HTR-8/SVneo (cell line): ENCODE data around the gene PPP6R3.
"Not testable (repeated sequence)": the region's sequence is repeated elsewhere in the genome, so short reads cannot be mapped to it uniquely, and the experiment has no call there.

ENCODE experiments used
- DNase-seq: peaks from one replicate; pipeline ENCODE4 v3.0.0; 2011; ENCODE audit warnings: low spot score, mixed read lengths; ENCODE audit not compliant: insufficient read length
- FAIRE-seq: peaks from 2 replicates; lab custom pipeline; 2011; peaks lifted over from hg19 to GRCh38; lab: Jason Lieb, UNC

PPP6R3 gene

GRCh38 chr11:68632802-68633201, 172.2 kb downstream of the PPP6R3 start:
- FAIRE-seq (peak; percentile 75), DNase-seq (peak; percentile 83)

DNA sequence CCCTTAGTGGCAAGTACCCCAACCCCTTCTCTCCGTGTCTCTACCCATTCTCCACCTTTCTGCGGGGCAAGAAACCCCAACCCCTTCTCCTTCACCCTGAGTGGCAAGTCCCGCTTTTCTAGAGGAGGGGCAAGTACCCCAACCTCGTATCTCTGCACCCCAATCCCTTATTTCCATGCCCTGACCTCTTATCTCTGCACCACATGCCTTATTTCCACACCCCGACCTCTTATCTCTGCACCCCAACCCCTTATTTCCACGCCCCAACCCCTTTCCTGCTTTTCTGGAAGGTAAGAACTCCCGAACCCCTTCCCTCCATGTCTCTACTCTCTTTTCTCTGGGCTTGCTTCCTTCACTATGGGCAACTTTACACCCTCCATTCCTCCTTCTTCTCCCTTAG, 174.1 kb downstream of the PPP6R3 start:
- FAIRE-seq, DNase-seq: not testable (repeated sequence)

DNA sequence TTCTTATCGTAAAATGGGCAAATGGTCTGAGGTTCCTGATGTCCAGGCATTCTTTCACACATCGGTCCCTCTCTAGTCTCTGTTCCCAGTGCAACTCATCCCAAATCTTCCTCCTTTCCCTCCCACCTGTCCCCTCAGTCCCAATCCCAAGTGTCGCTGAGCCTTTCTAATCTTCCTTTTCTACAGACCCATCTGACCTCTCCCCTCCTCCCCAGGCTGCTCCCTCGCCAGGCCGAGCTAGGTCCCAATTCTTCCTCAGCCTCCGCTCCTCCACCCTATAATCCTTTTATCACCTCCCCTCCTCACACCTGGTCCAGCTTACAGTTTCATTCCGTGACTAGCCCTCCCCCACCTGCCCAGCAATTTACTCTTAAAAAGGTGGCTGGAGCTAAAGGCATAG, 174.6 kb downstream of the PPP6R3 start:
- not testable (repeated sequence) for FAIRE-seq, DNase-seq

DNA sequence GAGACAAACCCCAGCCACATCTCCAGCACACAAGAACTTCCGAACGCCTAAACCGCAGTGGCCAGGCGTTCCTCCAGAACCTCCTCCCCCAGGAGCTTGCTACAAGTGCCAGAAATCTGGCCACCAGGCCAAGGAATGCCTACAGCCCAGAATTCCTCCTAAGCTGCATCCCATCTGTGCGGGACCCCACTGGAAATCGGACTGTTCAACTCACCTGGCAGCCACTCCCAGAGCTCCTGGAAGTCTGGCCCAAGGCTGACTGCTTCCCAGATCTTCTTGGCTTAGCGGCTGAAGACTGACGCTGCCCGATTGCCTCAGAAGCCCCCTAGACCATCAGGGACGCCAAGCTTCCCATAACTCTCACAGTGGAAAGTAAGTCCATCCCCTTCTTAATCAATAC, 175.3 kb downstream of the PPP6R3 start:
- FAIRE-seq, DNase-seq: not testable (repeated sequence)

GRCh38 chr11:68639322-68639721, 178.8 kb downstream of the PPP6R3 start:
- not testable (repeated sequence) for FAIRE-seq, DNase-seq

- FAIRE-seq: no peak
- DNase-seq: no peak
Observed at GRCh38 chr11:68641880-68642279, 181.3 kb downstream of the PPP6R3 start.

GRCh38 chr11:68643585-68643984, 183.0 kb downstream of the PPP6R3 start:
- FAIRE-seq: peak; percentile 36
- DNase-seq: no peak

DNA sequence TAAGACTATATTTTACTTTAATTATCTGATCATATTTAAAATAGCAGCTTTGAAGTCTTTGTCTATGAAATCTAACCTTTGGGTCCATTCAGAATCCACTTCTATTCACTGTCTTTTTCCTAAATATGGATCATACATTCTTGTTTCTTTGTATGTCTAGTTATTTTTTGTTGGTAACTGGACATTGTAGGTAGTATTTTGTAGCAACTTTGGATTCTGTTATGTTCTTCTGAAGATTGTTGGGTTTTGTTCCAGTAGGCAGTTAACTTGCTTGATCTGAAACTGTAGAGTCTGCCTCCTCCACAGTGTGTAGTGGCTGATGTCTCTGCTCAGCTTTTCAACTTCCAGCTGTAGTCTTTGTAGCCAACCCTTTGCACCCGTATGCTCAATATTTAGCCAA, 186.3 kb downstream of the PPP6R3 start:
- DNase-seq (no peak), FAIRE-seq (no peak)

DNA sequence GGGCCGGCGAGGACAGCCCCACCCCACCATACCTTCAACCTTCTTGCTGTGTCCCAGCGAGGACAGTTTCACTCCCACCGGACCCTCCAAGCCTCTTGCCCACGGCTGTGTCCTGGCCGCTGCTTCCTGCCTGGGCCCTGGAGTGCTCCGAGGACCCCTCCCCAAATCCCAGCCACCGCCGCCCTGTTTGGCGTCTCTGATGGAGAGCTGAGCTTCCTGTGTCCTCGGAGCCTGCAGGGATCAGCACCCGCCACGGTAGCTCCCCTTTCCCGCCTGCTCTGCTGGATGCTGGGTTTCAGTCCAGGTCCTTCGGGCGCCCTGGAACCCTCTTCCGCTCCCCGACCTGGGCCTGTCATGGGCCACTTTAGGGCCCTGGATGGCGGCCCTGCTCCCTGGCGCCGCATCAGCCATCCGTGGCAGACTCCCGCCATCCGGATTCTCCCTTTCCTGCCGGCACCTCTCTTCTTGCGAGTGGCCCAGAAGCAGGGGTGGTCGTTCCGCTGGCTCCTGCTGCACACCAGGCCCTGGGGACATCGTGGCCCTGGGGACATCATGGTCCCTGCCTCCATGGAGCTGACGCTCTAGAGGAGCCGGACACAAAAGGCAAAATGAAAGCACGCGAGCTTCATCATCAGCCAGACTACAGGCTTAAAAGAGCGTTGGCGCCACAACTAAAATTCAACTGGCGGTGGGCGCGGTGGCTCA, 189.5 kb downstream of the PPP6R3 start:
- DNase-seq (no peak), FAIRE-seq (no peak)

- peak; percentile 16 for FAIRE-seq
- no peak for DNase-seq
Observed at GRCh38 chr11:68650801-68651200, 190.2 kb downstream of the PPP6R3 start.

- DNase-seq (no peak), FAIRE-seq (no peak)
Observed at GRCh38 chr11:68651208-68651984, 190.8 kb downstream of the PPP6R3 start.

DNA sequence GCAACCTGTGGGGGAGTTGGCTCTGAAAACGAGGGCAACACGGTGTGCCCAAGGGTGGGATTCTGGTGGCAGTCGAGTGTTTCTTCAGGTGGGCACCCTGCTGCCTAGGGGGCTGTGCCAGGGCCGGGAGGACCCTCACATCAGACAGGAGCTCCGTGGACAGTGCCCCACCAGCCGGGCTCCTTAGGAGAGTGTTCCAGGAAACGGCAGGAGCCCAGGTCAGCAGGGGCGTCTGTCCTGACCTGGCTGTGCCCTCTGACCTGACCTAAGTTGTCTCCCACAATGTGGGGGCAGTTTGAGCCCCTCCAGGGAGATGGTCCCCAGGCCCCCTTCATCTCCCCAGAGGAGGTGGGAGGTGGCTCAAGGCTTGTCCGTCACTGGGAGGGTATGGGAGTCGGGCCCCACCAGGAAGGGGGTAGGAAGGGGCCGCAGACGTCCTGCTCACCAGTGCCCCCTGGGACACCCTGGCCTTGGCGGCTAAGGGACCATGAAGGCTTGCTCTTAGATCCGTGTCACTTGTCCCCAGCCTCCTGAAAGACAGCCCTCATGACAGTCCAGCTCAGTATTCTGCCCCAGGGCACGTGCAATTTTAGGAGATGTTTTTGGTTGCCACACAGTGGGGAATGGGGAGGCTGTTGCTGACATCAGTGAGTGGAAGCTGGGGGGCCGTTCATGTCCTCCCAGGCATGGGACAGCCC, 191.6 kb downstream of the PPP6R3 start:
- DNase-seq: no peak
- no peak for FAIRE-seq

DNA sequence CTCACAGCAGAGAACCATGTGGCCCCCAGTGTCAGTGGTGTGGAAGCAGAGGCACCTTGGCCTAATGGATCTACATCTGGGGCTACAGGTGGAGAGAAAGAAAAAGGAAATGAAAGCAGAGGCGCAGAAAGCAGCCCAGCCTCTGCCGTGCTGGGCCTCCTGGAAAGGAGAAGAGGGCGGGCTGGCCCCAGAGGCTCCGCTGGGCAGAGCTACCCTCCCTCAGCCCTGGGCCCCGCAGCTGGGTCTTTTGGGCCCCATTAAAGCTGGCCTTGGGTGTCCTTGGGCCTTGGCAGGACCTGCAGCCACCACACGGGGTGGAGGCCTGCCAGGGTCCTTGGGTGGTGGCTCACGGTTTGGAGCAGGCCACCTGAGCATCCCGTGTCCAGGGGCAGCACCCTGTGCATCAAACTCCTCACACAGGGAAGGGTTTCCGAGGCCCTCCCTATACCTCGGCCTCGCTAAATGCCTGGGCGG, 192.2 kb downstream of the PPP6R3 start:
- FAIRE-seq (peak; percentile 49), DNase-seq (no peak)

GRCh38 chr11:68653486-68654430, 193.2 kb downstream of the PPP6R3 start:
- DNase-seq: no peak
- FAIRE-seq: no peak

- DNase-seq (no peak), FAIRE-seq (no peak)
Observed at GRCh38 chr11:68654978-68655377, 194.4 kb downstream of the PPP6R3 start.

DNA sequence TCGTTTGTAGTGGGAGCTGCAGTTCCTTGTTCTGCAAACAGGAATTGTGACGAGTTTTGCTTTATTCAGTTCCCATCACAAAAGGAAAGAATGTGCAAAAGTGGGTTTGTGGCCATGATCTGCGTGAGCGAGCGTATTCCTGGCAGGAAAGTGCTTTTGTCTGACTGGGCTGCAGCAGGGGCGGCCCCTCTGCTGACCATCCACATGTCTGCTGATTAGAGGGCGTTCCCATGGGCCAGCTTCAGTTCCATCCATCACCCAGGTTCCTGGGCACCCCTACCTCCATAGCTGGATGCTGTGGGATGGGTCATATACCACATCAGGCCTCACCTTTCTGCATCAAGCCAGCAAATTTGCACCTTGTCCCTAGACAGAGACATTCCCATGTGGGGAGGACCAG, 194.9 kb downstream of the PPP6R3 start:
- FAIRE-seq (no peak), DNase-seq (no peak)

GRCh38 chr11:68655806-68656205, 195.3 kb downstream of the PPP6R3 start:
- DNase-seq: no peak
- FAIRE-seq: peak; percentile 86

DNA sequence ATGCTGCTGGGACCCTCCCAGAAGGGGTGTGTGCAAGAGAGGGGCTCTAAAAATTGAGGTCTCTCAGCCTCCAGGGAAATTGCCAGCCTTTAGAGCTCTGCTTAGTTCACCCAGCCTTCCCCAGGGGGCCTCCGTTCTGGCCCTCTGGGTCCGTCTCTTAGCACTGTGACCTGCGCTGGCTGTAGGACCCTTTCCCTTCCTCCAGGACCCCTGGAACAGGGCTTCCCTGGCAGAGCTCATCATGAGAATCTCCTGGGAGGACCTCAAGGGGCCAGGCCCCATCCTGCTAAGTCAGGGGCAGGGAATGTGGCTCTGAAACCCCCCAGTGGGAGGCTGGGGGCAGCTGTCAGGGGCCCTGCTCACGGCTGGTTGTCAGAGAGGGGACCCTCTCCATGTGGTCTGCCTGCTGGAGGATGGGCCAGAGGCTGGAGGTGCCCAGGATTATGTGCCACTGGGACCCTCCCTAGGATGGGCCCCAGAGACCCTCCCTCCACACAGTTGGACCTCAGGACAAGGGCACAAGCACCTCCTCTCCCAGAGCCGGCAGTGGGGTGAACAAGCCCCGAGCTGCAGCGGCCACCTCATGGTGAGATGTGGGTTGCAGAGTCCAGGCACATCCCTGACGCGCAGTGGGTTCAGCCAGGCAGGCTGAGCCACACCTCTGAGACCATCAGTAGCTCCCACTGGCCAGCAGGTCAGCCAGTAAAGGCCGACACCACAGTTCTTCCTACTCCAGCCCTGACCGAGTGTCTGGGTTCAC, 196.6 kb downstream of the PPP6R3 start:
- no peak for DNase-seq
- peak; percentile 76 for FAIRE-seq

GRCh38 chr11:68658097-68658496, 197.5 kb downstream of the PPP6R3 start:
- FAIRE-seq (no peak), DNase-seq (no peak)
